Measurements from ENCODE around the gene SLC30A1. TPM values are rescaled to one million over a fixed set of nuclear protein-coding genes. Genes with fewer than 3 reads are reported as not detected.
"Not testable (repeated sequence)": the region's sequence is repeated elsewhere in the genome, so short reads cannot be mapped to it uniquely, and the experiment has no call there.

Gene SLC30A1
- total RNA-seq, 1 donor: 30.9 TPM

GRCh38 chr1:211548321-211549091 lies 30.5 kb downstream of the SLC30A1 start:
- peaks cover 7% of the 10 kb centered on the region for H3K4me1 ChIP-seq (ENCODE audit: insufficient read depth, low read length)
- H3K9me3 ChIP-seq (ENCODE audit: low read depth, low read length): no peaks in the 10 kb centered on the region
- no peaks in the 10 kb centered on the region for H3K27me3 ChIP-seq (ENCODE audit: insufficient read depth, low read length)
- H3K4me3 ChIP-seq (ENCODE audit: low read length): no peak overlapping the region

GRCh38 chr1:211547710-211548109 lies 31.3 kb downstream of the SLC30A1 start:
- Histone ChIP-seq H3K9me3 (ENCODE audit: low read depth, low read length) (no peaks in the 10 kb centered on the region), H3K4me3 (ENCODE audit: low read length) (no peak overlapping the region), H3K27me3 (ENCODE audit: insufficient read depth, low read length) (no peaks in the 10 kb centered on the region), H3K4me1 (ENCODE audit: insufficient read depth, low read length) (peaks cover 7% of the 10 kb centered on the region)

GRCh38 chr1:211546543-211546942 lies 32.4 kb downstream of the SLC30A1 start:
- Histone ChIP-seq H3K9me3 (ENCODE audit: low read depth, low read length) (no peaks in the 10 kb centered on the region), H3K4me3 (ENCODE audit: low read length) (no peak overlapping the region), H3K27me3 (ENCODE audit: insufficient read depth, low read length) (no peaks in the 10 kb centered on the region), H3K4me1 (ENCODE audit: insufficient read depth, low read length) (no peaks in the 10 kb centered on the region)

GRCh38 chr1:211543025-211543424 lies 35.9 kb downstream of the SLC30A1 start:
- no peaks in the 10 kb centered on the region for H3K4me1 ChIP-seq (ENCODE audit: insufficient read depth, low read length)
- no peaks in the 10 kb centered on the region for H3K9me3 ChIP-seq (ENCODE audit: low read depth, low read length)
- H3K4me3 ChIP-seq (ENCODE audit: low read length): no peak overlapping the region
- H3K27me3 ChIP-seq (ENCODE audit: insufficient read depth, low read length): no peaks in the 10 kb centered on the region

GRCh38 chr1:211541720-211542477 lies 37.1 kb downstream of the SLC30A1 start:
- Histone ChIP-seq H3K9me3 (ENCODE audit: low read depth, low read length) (no peaks in the 10 kb centered on the region), H3K27me3 (ENCODE audit: insufficient read depth, low read length) (no peaks in the 10 kb centered on the region)

GRCh38 chr1:211541278-211541677 lies 37.7 kb downstream of the SLC30A1 start:
- Histone ChIP-seq H3K4me3 (ENCODE audit: low read length) (no peak overlapping the region), H3K27me3 (ENCODE audit: insufficient read depth, low read length) (no peaks in the 10 kb centered on the region), H3K4me1 (ENCODE audit: insufficient read depth, low read length) (no peaks in the 10 kb centered on the region), H3K9me3 (ENCODE audit: low read depth, low read length) (no peaks in the 10 kb centered on the region)

More at GRCh38 chr1:211541720-211542477, 37.1 kb downstream of the SLC30A1 start:
- Histone ChIP-seq H3K4me3 (ENCODE audit: low read length) (no peak overlapping the region), H3K4me1 (ENCODE audit: insufficient read depth, low read length) (no peaks in the 10 kb centered on the region)

- H3K4me1 ChIP-seq (ENCODE audit: insufficient read depth, low read length); H3K9me3 ChIP-seq (ENCODE audit: low read depth, low read length); H3K4me3 ChIP-seq (ENCODE audit: low read length); H3K27me3 ChIP-seq (ENCODE audit: insufficient read depth, low read length): not testable (repeated sequence)
Observed at GRCh38 chr1:211540824-211541223, 38.1 kb downstream of the SLC30A1 start.

GRCh38 chr1:211538287-211538686 lies 40.7 kb downstream of the SLC30A1 start:
- Histone ChIP-seq H3K27me3 (ENCODE audit: insufficient read depth, low read length) (no peaks in the 10 kb centered on the region), H3K4me1 (ENCODE audit: insufficient read depth, low read length) (no peaks in the 10 kb centered on the region), H3K9me3 (ENCODE audit: low read depth, low read length) (no peaks in the 10 kb centered on the region), H3K4me3 (ENCODE audit: low read length) (no peak overlapping the region)

- Histone ChIP-seq H3K27me3 (ENCODE audit: insufficient read depth, low read length) (no peaks in the 10 kb centered on the region), H3K4me1 (ENCODE audit: insufficient read depth, low read length) (no peaks in the 10 kb centered on the region), H3K9me3 (ENCODE audit: low read depth, low read length) (no peaks in the 10 kb centered on the region), H3K4me3 (ENCODE audit: low read length) (no peak overlapping the region)
Observed at GRCh38 chr1:211537253-211537652, 41.7 kb downstream of the SLC30A1 start.

- H3K9me3 ChIP-seq (ENCODE audit: low read depth, low read length): no peaks in the 10 kb centered on the region
- no peaks in the 10 kb centered on the region for H3K4me1 ChIP-seq (ENCODE audit: insufficient read depth, low read length)
- H3K4me3 ChIP-seq (ENCODE audit: low read length): no peak overlapping the region
- no peaks in the 10 kb centered on the region for H3K27me3 ChIP-seq (ENCODE audit: insufficient read depth, low read length)
Observed at GRCh38 chr1:211536606-211537005, 42.4 kb downstream of the SLC30A1 start.

GRCh38 chr1:211535346-211535745 lies 43.6 kb downstream of the SLC30A1 start:
- Histone ChIP-seq H3K27me3 (ENCODE audit: insufficient read depth, low read length) (no peaks in the 10 kb centered on the region), H3K9me3 (ENCODE audit: low read depth, low read length) (no peaks in the 10 kb centered on the region), H3K4me3 (ENCODE audit: low read length) (no peak overlapping the region), H3K4me1 (ENCODE audit: insufficient read depth, low read length) (no peaks in the 10 kb centered on the region)

GRCh38 chr1:211534545-211535291 lies 44.2 kb downstream of the SLC30A1 start:
- no peaks in the 10 kb centered on the region for H3K9me3 ChIP-seq (ENCODE audit: low read depth, low read length)
- no peaks in the 10 kb centered on the region for H3K4me1 ChIP-seq (ENCODE audit: insufficient read depth, low read length)
- H3K27me3 ChIP-seq (ENCODE audit: insufficient read depth, low read length): no peaks in the 10 kb centered on the region
- no peak overlapping the region for H3K4me3 ChIP-seq (ENCODE audit: low read length)

GRCh38 chr1:211532088-211532444 lies 46.9 kb downstream of the SLC30A1 start:
- Histone ChIP-seq H3K27me3 (ENCODE audit: insufficient read depth, low read length) (no peaks in the 10 kb centered on the region), H3K9me3 (ENCODE audit: low read depth, low read length) (no peaks in the 10 kb centered on the region), H3K4me1 (ENCODE audit: insufficient read depth, low read length) (no peaks in the 10 kb centered on the region), H3K4me3 (ENCODE audit: low read length) (no peak overlapping the region)

- H3K4me1 ChIP-seq (ENCODE audit: insufficient read depth, low read length): no peaks in the 10 kb centered on the region
- no peak overlapping the region for H3K4me3 ChIP-seq (ENCODE audit: low read length)
- no peaks in the 10 kb centered on the region for H3K27me3 ChIP-seq (ENCODE audit: insufficient read depth, low read length)
- no peaks in the 10 kb centered on the region for H3K9me3 ChIP-seq (ENCODE audit: low read depth, low read length)
Observed at GRCh38 chr1:211531194-211532087, 47.5 kb downstream of the SLC30A1 start.

Measured in mononuclear cell (primary cell).